SK-N-SH treated with all-trans-retinoic acid at 6 μM for 48 hours (cell line): ENCODE measurements around the gene CHCHD6.

Experiments used
- ATAC-seq: fragments of 200-7000 bp; cut with Tn5 transposase; 3 replicates; pipeline ENCODE4 v1.9.1; 2020; ENCODE audit warnings: mild to moderate bottlenecking, moderate library complexity
- ARNTL ChIP-seq: fragments of 450-650 bp; formaldehyde crosslinking; IDR thresholded peaks from 2 replicates; pipeline ENCODE4 v1.5.0; 2020; ENCODE audit warnings: low read depth, mild to moderate bottlenecking, moderate library complexity, borderline replicate concordance
- BACH2 ChIP-seq: fragments of 250-450 bp; sonication (Bioruptor Pico); IDR thresholded peaks from 2 replicates; pipeline ENCODE4 v1.9.0; 2021; ENCODE audit warnings: mild to moderate bottlenecking, borderline replicate concordance
- CSDC2 ChIP-seq: fragments of 250-450 bp; sonication (Bioruptor Pico); IDR thresholded peaks from 2 replicates; pipeline ENCODE4 v1.5.0; 2020; ENCODE audit warnings: mild to moderate bottlenecking, moderate library complexity
- ESRRG ChIP-seq: fragments of 250-450 bp; sonication (Bioruptor Pico); IDR thresholded peaks from 2 replicates; pipeline ENCODE4 v1.6.1; 2021; ENCODE audit warnings: mild to moderate bottlenecking
- GLIS3 ChIP-seq: fragments of 250-450 bp; sonication (Bioruptor Pico); IDR thresholded peaks from 2 replicates; pipeline ENCODE4 v1.5.0; 2020; ENCODE audit warnings: mild to moderate bottlenecking, moderate library complexity
- OSR1 ChIP-seq: fragments of 250-450 bp; sonication (Bioruptor Pico); IDR thresholded peaks from 2 replicates; pipeline ENCODE4 v1.8.0; 2022; ENCODE audit warnings: moderate library complexity, mild to moderate bottlenecking, inconsistent platforms
- PPARA ChIP-seq: fragments of 250-450 bp; sonication (Bioruptor Pico); IDR thresholded peaks from 2 replicates; pipeline ENCODE4 v1.5.0; 2020; ENCODE audit warnings: mild to moderate bottlenecking, borderline replicate concordance
- RARB ChIP-seq: fragments of 250-450 bp; sonication (Bioruptor Pico); IDR thresholded peaks from 2 replicates; pipeline ENCODE4 v1.8.0; 2021; ENCODE audit warnings: mild to moderate bottlenecking, moderate library complexity
- SNAI2 ChIP-seq: fragments of 250-450 bp; sonication (Bioruptor Pico); IDR thresholded peaks from 2 replicates; pipeline ENCODE4 v1.5.0; 2020; ENCODE audit warnings: mild to moderate bottlenecking, moderate library complexity
- TOX ChIP-seq: fragments of 250-450 bp; sonication (Bioruptor Pico); IDR thresholded peaks from 2 replicates; pipeline ENCODE4 v1.8.0; 2021; ENCODE audit warnings: mild to moderate bottlenecking, moderate library complexity, borderline replicate concordance
- ZC3H10 ChIP-seq: fragments of 250-450 bp; sonication (Bioruptor Pico); IDR thresholded peaks from 2 replicates; pipeline ENCODE4 v1.5.1; 2021; ENCODE audit warnings: mild to moderate bottlenecking, moderate library complexity
- ZFP3 ChIP-seq: fragments of 250-450 bp; sonication (Bioruptor Pico); IDR thresholded peaks from 2 replicates; pipeline ENCODE4 v1.5.0; 2020; ENCODE audit warnings: mild to moderate bottlenecking, moderate library complexity
- ZFP30 ChIP-seq: fragments of 450-650 bp; formaldehyde crosslinking; IDR thresholded peaks from 2 replicates; pipeline ENCODE4 v1.5.0; 2022; ENCODE audit warnings: mild to moderate bottlenecking, moderate library complexity
- ZNF565 ChIP-seq: fragments of 450-650 bp; formaldehyde crosslinking; conservative IDR thresholded peaks from 2 replicates; pipeline ENCODE4 v1.5.0; 2020; ENCODE audit warnings: low read depth, mild to moderate bottlenecking, moderate library complexity
- ZNF70 ChIP-seq: fragments of 450-650 bp; formaldehyde crosslinking; IDR thresholded peaks from 2 replicates; pipeline ENCODE4 v1.5.0; 2020; ENCODE audit warnings: mild to moderate bottlenecking, moderate library complexity
- TF ChIP-seq, protein P1 (sequence below): fragments of 250-450 bp; sonication (Bioruptor Pico); IDR thresholded peaks from 2 replicates; pipeline ENCODE4 v1.5.1; 2020; ENCODE audit warnings: low read depth, mild to moderate bottlenecking, moderate library complexity
- TF ChIP-seq, protein P2 (sequence below): fragments of 250-450 bp; sonication (Bioruptor Pico); IDR thresholded peaks from 2 replicates; pipeline ENCODE4 v1.8.0; 2021; ENCODE audit warnings: low read depth, mild to moderate bottlenecking, moderate library complexity, borderline replicate concordance
- TF ChIP-seq, protein P3 (sequence below): fragments of 250-450 bp; sonication (Bioruptor Pico); IDR thresholded peaks from 2 replicates; pipeline ENCODE4 v1.5.0; 2020; ENCODE audit warnings: mild to moderate bottlenecking, moderate library complexity
- TF ChIP-seq, protein P4 (sequence below): fragments of 250-450 bp; sonication (Bioruptor Pico); IDR thresholded peaks from 2 replicates; pipeline ENCODE4 v1.8.0; 2020; ENCODE audit warnings: mild to moderate bottlenecking, moderate library complexity, borderline replicate concordance
- TF ChIP-seq, protein P5 (sequence below): fragments of 250-450 bp; sonication (Bioruptor Pico); IDR thresholded peaks from 2 replicates; pipeline ENCODE4 v1.5.1; 2021; ENCODE audit warnings: mild to moderate bottlenecking, moderate library complexity

CHCHD6 gene

DNA sequence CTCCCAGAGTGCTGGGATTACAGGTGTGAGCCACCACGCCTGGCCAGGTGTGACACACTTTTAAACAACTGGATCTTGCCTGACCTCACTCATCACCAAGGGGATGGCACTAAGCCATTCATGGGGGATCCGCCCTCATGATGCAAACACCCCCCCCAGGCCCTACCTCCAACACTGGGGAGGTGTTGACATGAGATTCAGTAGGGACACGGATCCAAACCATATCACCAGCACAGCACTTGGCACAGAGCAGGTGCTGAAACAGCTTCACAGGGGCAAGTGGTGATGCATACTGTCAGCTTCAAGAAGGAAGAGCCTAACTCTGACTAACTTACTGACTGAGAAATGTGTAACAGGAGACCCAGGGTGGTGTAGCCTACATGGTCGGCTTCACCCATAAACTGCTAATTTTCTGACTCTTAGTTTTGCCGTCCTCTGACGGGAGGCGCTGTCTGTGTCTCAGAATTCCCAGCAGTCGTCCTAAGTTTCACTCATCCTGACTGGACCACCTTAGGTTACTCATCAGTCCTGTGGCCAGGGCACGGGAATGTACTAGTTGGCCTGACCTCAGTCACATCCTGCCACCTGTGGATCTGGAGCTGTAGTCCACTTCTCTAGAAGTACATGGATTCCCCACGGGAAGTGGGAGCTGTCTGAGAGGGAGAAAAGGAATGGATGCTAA lies 197.0 kb downstream of the CHCHD6 start:
- ATAC-seq = no peak
- TF ChIP-seq, protein P1, sequence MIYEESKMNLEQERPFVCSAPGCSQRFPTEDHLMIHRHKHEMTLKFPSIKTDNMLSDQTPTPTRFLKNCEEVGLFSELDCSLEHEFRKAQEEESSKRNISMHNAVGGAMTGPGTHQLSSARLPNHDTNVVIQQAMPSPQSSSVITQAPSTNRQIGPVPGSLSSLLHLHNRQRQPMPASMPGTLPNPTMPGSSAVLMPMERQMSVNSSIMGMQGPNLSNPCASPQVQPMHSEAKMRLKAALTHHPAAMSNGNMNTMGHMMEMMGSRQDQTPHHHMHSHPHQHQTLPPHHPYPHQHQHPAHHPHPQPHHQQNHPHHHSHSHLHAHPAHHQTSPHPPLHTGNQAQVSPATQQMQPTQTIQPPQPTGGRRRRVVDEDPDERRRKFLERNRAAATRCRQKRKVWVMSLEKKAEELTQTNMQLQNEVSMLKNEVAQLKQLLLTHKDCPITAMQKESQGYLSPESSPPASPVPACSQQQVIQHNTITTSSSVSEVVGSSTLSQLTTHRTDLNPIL = no peak

DNA sequence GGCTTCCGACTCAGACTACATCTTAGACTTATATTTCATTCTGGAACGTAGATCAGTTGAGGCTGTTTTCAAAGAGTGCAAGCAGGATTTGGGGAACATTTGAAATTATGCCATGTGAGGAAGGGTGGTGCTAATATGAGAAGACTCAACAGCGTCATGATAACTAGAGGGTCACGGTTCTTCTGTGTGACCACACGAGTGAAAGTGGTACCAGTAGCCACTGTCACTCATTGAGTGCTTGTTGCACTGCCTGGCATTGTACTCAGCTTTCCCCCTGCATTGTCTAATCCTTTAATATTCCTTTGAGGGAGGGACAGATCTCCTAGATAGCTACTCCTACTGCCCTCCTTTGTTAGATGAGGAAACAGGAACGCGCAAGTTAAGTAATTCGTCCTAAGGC lies 197.6 kb downstream of the CHCHD6 start:
- TF ChIP-seq ARNTL (CRISPR knock-in tag) (no peak), BACH2 (CRISPR knock-in tag) (no peak), TOX (no peak), GLIS3 (CRISPR knock-in tag) (no peak), ZFP30 (no peak), ZNF565 (CRISPR knock-in tag) (no peak), CSDC2 (CRISPR knock-in tag) (no peak), ZC3H10 (no peak), SNAI2 (CRISPR knock-in tag) (no peak), RARB (CRISPR knock-in tag) (no peak), PPARA (CRISPR knock-in tag) (no peak), ESRRG (CRISPR knock-in tag) (no peak)
- TF ChIP-seq, protein P2, sequence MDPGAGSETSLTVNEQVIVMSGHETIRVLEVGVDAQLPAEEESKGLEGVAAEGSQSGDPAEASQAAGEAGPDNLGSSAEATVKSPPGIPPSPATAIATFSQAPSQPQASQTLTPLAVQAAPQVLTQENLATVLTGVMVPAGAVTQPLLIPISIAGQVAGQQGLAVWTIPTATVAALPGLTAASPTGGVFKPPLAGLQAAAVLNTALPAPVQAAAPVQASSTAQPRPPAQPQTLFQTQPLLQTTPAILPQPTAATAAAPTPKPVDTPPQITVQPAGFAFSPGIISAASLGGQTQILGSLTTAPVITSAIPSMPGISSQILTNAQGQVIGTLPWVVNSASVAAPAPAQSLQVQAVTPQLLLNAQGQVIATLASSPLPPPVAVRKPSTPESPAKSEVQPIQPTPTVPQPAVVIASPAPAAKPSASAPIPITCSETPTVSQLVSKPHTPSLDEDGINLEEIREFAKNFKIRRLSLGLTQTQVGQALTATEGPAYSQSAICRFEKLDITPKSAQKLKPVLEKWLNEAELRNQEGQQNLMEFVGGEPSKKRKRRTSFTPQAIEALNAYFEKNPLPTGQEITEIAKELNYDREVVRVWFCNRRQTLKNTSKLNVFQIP (CRISPR knock-in tag) = no peak
- TF ChIP-seq, protein P3, sequence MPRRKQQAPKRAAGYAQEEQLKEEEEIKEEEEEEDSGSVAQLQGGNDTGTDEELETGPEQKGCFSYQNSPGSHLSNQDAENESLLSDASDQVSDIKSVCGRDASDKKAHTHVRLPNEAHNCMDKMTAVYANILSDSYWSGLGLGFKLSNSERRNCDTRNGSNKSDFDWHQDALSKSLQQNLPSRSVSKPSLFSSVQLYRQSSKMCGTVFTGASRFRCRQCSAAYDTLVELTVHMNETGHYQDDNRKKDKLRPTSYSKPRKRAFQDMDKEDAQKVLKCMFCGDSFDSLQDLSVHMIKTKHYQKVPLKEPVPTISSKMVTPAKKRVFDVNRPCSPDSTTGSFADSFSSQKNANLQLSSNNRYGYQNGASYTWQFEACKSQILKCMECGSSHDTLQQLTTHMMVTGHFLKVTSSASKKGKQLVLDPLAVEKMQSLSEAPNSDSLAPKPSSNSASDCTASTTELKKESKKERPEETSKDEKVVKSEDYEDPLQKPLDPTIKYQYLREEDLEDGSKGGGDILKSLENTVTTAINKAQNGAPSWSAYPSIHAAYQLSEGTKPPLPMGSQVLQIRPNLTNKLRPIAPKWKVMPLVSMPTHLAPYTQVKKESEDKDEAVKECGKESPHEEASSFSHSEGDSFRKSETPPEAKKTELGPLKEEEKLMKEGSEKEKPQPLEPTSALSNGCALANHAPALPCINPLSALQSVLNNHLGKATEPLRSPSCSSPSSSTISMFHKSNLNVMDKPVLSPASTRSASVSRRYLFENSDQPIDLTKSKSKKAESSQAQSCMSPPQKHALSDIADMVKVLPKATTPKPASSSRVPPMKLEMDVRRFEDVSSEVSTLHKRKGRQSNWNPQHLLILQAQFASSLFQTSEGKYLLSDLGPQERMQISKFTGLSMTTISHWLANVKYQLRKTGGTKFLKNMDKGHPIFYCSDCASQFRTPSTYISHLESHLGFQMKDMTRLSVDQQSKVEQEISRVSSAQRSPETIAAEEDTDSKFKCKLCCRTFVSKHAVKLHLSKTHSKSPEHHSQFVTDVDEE = no peak
- TF ChIP-seq, protein P4, sequence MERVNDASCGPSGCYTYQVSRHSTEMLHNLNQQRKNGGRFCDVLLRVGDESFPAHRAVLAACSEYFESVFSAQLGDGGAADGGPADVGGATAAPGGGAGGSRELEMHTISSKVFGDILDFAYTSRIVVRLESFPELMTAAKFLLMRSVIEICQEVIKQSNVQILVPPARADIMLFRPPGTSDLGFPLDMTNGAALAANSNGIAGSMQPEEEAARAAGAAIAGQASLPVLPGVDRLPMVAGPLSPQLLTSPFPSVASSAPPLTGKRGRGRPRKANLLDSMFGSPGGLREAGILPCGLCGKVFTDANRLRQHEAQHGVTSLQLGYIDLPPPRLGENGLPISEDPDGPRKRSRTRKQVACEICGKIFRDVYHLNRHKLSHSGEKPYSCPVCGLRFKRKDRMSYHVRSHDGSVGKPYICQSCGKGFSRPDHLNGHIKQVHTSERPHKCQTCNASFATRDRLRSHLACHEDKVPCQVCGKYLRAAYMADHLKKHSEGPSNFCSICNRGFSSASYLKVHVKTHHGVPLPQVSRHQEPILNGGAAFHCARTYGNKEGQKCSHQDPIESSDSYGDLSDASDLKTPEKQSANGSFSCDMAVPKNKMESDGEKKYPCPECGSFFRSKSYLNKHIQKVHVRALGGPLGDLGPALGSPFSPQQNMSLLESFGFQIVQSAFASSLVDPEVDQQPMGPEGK = no peak
- ATAC-seq = no peak

DNA sequence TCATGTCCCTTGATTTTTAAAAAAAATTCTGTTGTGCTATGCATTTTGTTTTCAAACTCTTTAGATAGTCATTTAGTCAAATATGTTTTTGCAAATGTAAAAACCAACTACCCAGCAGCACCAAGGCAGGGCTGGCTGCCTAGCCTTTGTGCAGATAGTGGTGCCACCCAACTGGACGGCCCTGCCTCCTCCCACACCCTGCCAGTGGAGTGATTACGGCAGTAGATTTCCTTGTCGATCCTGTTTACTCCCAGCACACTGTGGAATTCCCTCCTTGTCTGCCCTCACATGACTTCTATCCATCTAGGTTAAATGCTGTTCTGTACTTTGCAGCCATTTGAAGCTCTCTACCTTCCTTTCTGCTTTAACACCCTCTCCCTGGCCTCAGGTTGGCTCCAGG lies 199.5 kb downstream of the CHCHD6 start:
- TF ChIP-seq, protein P3 = no peak
- no peak for TF ChIP-seq OSR1 (CRISPR knock-in tag)
- TF ChIP-seq CSDC2 (CRISPR knock-in tag) = no peak
- TF ChIP-seq ZFP3 (CRISPR knock-in tag) = no peak
- TF ChIP-seq ZNF70 = no peak
- TF ChIP-seq, protein P5, sequence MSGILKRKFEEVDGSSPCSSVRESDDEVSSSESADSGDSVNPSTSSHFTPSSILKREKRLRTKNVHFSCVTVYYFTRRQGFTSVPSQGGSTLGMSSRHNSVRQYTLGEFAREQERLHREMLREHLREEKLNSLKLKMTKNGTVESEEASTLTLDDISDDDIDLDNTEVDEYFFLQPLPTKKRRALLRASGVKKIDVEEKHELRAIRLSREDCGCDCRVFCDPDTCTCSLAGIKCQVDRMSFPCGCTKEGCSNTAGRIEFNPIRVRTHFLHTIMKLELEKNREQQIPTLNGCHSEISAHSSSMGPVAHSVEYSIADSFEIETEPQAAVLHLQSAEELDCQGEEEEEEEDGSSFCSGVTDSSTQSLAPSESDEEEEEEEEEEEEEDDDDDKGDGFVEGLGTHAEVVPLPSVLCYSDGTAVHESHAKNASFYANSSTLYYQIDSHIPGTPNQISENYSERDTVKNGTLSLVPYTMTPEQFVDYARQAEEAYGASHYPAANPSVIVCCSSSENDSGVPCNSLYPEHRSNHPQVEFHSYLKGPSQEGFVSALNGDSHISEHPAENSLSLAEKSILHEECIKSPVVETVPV = no peak
- TF ChIP-seq, protein P1 = no peak
- no peak for TF ChIP-seq ESRRG (CRISPR knock-in tag)
- no peak for TF ChIP-seq ARNTL (CRISPR knock-in tag)
- no peak for ATAC-seq
